A549 (cell line): ENCODE results near the gene FUT7.

Source experiments
- EP300 ChIP-seq, 2 experiments: fragments of >200 bp; sonication (Bioruptor Twin); formaldehyde crosslinking; IDR thresholded peaks; 2 replicates in 1 of 2; 3 replicates in 1 of 2; pipeline ENCODE4 v1.6.1; 2016 to 2017
- MAFK ChIP-seq: fragments of 450-650 bp; IDR thresholded peaks from 2 replicates; pipeline ENCODE4 v1.6.1; 2014; ENCODE audit not compliant: partially characterized antibody
- MAZ ChIP-seq: fragments of 150-350 bp; IDR thresholded peaks from 2 replicates; pipeline ENCODE4 v1.6.1; 2014; ENCODE audit warnings: antibody characterized with exemption, low read depth, low read length, borderline replicate concordance
- NPAS2 ChIP-seq: fragments of 250-450 bp; sonication (Bioruptor Pico); IDR thresholded peaks from 2 replicates; pipeline ENCODE4 v1.8.0; 2022; ENCODE audit warnings: mild to moderate bottlenecking, moderate library complexity, borderline replicate concordance
- POLR2A ChIP-seq: IDR thresholded peaks from 2 replicates; pipeline ENCODE4 v1.6.1; 2012; ENCODE audit warnings: mild to moderate bottlenecking, low read length
- TF ChIP-seq, protein P1 (sequence below): fragments of >200 bp; sonication (Bioruptor Twin); formaldehyde crosslinking; IDR thresholded peaks from 3 replicates; pipeline ENCODE4 v1.5.1; 2016

- TF ChIP-seq, protein P1, sequence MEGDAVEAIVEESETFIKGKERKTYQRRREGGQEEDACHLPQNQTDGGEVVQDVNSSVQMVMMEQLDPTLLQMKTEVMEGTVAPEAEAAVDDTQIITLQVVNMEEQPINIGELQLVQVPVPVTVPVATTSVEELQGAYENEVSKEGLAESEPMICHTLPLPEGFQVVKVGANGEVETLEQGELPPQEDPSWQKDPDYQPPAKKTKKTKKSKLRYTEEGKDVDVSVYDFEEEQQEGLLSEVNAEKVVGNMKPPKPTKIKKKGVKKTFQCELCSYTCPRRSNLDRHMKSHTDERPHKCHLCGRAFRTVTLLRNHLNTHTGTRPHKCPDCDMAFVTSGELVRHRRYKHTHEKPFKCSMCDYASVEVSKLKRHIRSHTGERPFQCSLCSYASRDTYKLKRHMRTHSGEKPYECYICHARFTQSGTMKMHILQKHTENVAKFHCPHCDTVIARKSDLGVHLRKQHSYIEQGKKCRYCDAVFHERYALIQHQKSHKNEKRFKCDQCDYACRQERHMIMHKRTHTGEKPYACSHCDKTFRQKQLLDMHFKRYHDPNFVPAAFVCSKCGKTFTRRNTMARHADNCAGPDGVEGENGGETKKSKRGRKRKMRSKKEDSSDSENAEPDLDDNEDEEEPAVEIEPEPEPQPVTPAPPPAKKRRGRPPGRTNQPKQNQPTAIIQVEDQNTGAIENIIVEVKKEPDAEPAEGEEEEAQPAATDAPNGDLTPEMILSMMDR: no peak
- TF ChIP-seq EP300 (IDR thresholded peaks at IDR 0.05) (no peak), MAZ (no peak), NPAS2 (CRISPR knock-in tag) (no peak), MAFK (no peak), POLR2A (no peak)
Observed at GRCh38 chr9:137042751-137043727, 11.2 kb upstream of the FUT7 start.
